ENCODE data around the gene MORN2.

The MORN2 gene

DNA sequence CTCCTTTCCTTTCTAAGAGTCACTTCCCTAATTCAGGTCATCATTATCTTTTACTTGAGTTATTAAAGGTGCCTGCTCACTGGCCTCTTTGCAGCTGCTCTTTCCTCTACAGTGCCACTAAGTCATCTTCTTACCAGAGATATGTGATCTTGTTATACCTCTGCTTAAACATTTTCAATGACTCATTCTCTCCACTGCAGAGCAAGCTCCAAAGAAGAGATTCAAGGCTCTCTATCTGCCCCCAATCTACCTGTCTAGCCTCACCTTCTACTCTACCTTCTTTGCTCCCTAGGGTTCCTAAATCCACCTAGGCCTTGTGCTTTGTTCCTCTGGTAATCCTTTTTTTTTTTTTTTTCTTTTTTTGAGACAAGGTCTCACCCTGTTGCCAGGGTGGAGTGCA is 17.0 kb downstream of the MORN2 start:
- DNase-seq (ENCODE audit: low spot score), result no peak

DNA sequence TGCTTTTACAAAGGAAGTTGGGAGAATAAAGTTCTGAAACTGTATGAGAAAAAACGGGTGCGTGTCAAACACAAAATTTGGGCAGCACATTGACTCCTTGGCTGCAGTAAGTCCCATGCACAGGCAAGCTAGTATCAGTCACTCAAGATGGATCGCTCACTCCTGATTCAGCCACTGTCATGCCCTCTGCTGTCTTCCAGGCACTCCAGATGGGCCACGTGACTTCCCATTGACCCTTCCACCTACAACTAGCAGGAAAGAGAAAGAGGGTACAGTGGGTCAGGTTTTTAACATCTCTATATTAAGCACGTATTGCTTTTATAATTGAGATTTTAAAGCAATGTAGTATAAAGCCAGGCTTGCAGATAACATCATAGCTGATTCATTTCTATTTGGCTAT is 22.5 kb downstream of the MORN2 start:
- DNase-seq (ENCODE audit: low spot score), result no peak

GRCh38 chr2:38900726-38901125 is 24.9 kb downstream of the MORN2 start:
- DNase-seq (ENCODE audit: low spot score), result no peak

- DNase-seq (ENCODE audit: low spot score), result no peak
Measured at GRCh38 chr2:38905251-38905650, 29.5 kb downstream of the MORN2 start.

- no peak for DNase-seq (ENCODE audit: low spot score)
Measured at GRCh38 chr2:38907242-38907641, 31.5 kb downstream of the MORN2 start.

GRCh38 chr2:38907743-38908562 is 32.2 kb downstream of the MORN2 start:
- DNase-seq (ENCODE audit: low spot score), result no peak

DNA sequence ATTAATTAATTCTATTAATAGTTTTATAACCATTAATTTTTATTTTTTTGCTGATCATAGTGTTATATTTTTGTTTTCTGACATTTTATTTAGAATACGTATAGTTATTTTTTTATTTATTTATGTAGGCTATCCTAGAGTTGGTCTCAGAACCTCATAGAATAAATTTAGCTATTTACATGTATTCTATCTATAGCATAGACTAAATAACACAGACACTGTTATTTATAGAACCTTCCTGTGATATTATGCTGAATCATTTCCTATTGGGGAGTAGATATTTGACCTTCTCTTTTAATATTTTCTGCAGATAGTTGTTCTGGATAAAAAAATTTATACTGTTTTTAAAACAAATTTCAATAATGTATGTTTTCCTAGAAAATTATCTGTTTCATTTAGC is 34.1 kb downstream of the MORN2 start:
- DNase-seq (ENCODE audit: low spot score), result no peak

GRCh38 chr2:38911191-38911590 is 35.4 kb downstream of the MORN2 start:
- no peak for DNase-seq (ENCODE audit: low spot score)

DNA sequence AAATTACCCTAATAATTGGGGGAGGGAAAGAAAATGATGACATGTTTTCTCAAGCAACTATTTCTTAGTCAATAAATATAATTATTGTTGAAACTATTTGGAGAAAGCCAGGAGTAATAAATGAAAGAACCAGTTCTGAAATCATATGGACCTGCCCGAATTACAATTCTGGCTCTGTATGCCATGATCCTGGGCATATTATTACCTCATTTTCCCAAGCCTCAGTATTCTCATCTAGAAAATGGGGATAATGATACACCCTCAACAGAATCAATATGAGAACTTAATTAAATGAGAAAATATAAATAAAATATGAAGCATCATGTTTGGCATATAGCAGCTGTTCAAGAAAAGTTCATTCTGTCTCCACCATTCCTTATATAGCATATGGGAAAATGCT is 36.8 kb downstream of the MORN2 start:
- DNase-seq (ENCODE audit: low spot score), result no peak

DNA sequence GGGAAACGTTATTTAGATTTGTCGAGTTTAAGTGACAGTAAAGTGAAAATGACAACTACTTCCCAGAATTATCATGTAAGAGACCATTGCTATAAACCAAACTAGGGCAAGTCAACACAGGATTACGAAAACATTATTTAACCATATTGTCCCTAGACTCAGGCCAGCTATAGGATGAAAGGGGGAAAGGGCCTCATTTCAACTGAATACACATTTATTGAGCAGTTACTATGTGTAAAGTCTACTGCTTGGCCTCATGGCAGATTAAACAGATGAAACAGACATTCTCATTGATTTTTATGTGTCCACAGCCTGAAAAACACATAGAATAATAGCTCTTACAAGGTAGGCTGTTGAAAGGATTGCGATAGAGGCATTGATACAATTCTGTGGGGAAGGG is 46.6 kb downstream of the MORN2 start:
- DNase-seq (ENCODE audit: low spot score), result no peak

DNA sequence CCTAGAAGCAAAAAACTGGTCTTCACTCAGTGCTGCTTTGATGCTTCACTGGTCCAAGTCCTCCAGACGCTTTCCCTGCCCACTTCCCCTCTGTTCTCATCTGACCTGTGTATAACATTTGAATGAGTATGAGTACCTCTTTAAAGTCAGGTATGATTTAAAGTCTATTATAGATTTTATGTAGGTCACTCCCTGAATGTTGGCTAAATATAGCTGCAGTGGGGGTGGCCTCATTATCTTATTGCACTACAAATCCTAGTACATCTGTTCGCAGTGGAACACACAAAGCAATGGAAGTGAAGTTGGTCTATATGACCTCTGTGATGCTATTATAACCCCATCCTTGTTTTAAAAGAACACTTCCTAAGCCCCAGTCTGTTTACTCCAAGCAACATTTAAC is 47.1 kb downstream of the MORN2 start:
- DNase-seq (ENCODE audit: low spot score), result no peak

DNA sequence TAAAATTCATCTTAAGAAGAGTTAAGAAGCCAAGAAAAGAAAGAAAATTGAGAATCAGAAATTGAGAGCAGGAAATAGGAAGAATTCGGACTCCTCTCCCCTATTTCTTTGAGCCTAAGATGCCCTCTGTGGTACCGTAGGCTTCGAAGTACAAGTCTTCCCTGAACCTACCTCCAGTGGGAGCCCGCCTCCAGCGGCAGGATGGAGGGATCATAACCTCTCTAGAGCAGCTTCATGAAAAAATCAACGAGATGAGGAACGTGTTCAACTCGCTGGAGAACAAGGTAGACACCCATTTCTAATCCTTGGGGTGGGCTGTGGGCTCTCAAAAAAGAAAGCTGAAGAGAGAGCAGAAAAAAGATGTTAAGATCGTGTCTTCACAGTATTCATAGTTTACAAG is 50.2 kb downstream of the MORN2 start:
- no peak for DNase-seq (ENCODE audit: low spot score)

DNA sequence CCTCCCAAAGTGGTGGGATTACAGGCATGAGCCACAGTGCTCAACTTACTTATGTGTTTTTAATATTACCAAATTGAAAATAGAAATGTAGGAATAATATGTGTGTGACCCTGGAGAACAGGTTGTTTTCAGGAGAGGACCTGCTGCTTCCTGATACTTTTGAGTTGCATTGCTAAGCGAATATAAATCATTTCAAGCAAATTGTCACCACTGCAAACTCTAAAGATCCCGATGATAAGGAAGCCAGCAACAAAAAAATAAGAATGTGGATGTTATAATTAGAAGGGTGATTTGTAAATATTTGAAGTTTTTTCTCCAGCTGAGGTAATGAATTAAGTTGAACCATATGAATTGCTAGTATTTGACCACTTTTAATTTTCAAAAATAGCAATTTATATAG is 54.8 kb downstream of the MORN2 start:
- no peak for DNase-seq (ENCODE audit: low spot score)
